ENCODE measurements around the gene SHISA6.

- TF ChIP-seq, protein P1, sequence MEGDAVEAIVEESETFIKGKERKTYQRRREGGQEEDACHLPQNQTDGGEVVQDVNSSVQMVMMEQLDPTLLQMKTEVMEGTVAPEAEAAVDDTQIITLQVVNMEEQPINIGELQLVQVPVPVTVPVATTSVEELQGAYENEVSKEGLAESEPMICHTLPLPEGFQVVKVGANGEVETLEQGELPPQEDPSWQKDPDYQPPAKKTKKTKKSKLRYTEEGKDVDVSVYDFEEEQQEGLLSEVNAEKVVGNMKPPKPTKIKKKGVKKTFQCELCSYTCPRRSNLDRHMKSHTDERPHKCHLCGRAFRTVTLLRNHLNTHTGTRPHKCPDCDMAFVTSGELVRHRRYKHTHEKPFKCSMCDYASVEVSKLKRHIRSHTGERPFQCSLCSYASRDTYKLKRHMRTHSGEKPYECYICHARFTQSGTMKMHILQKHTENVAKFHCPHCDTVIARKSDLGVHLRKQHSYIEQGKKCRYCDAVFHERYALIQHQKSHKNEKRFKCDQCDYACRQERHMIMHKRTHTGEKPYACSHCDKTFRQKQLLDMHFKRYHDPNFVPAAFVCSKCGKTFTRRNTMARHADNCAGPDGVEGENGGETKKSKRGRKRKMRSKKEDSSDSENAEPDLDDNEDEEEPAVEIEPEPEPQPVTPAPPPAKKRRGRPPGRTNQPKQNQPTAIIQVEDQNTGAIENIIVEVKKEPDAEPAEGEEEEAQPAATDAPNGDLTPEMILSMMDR (IDR thresholded peaks at IDR 0.05) = no peak
- TF ChIP-seq POLR2A (IDR thresholded peaks at IDR 0.05) (no peak), POLR2AphosphoS5 (IDR thresholded peaks at IDR 0.05) (no peak), EP300 (IDR thresholded peaks at IDR 0.05) (no peak)
These were observed 49.8 kb downstream of the SHISA6 start for GRCh38 chr17:11290814-11291213.
